GM19025 (cell line): ENCODE measurements around the gene TMEM35A.
A peak's percentile ranks its signal among the peaks of the same experiment; 100 is the strongest.
"Not testable (repeated sequence)": the region's sequence is repeated elsewhere in the genome, so short reads cannot be mapped to it uniquely, and the experiment has no call there.

Source experiments
- ATAC-seq: cut with Tn5 transposase; IDR thresholded peaks from one replicate; pipeline ENCODE4 v1.9.1; 2021; ENCODE audit warnings: mild to moderate bottlenecking, low read depth, moderate library complexity; ENCODE audit not compliant: unreplicated experiment

Gene TMEM35A, protein sequence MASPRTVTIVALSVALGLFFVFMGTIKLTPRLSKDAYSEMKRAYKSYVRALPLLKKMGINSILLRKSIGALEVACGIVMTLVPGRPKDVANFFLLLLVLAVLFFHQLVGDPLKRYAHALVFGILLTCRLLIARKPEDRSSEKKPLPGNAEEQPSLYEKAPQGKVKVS

DNA sequence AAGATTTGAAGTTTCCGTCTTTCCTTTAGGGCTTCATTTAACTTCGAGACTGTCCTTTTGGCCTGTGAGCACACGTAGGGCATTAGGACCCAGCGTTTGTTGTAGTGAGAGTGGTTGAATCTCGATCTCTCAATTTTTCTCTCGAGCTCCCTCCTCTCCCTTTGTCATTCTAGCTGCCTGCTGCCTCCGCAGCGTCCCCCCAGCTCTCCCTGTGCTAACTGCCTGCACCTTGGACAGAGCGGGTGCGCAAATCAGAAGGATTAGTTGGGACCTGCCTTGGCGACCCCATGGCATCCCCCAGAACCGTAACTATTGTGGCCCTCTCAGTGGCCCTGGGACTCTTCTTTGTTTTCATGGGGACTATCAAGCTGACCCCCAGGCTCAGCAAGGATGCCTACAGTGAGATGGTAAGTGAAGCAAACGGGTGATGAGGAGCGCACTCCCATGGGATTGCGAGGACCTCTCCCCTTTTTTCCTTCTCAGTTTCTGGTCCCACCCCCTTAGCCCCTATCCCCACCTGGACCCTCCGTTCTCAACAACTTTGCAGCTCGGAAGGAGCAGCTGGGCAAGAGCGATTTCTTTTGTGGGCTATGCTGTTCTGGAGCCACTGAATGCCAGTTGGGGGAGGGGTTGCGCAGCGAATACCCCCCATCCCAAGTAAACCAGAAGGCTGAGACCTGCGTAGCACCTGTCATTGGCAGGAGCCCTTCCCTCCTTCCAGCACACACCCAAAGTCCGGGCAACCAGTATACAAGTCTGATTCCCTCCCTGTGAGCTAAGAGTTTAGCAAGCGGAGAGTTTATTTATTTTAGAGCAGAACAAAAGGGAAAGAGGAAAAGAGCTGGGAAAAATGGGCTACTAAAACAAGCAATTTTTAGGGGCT, at the start of gene TMEM35A:
Gene TMEM35A (plus strand): TSS at position 164 of the 883 bp plus-strand sequence. CDS start 124 bp downstream, at position 288.
- no peak for ATAC-seq

DNA sequence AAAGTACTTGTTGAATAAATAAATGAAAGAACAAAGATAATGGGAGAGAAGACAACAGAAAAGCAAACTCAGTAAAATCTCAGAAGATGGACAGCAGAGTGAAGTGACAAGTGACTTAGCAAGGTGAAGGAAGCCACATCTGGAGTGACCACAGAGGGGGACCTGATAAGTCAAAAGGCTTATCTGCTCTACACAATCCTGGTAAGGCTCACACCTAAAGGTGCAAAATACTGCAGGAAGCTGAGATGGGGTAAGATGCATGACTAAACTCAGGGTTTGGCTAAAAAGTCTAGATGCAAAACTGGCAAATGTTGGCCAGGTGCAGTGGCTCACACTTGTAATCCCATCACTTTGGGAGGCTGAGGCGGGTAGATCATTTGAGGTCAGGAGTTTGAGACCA, 49.0 kb upstream of the TMEM35A start:
- no peak for ATAC-seq

DNA sequence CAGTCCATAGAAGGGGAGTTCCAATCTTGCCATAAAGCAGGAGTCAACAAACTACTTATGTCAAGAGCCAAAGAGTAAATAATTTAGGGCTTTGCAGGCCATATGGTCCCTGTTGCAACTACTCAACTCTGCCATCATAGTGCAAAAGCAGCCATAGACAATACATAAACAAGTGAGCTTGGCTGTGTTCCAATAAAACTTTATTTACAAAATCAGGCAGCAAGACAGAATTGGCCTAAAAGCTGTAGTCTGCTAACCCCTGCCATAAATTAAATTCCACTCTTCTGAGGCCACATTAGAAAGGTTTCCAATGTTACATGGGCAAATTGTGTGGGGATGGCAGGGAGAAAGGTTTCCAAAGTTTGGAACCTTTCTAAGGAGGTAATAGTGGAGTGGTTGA, 41.4 kb upstream of the TMEM35A start:
- no peak for ATAC-seq

DNA sequence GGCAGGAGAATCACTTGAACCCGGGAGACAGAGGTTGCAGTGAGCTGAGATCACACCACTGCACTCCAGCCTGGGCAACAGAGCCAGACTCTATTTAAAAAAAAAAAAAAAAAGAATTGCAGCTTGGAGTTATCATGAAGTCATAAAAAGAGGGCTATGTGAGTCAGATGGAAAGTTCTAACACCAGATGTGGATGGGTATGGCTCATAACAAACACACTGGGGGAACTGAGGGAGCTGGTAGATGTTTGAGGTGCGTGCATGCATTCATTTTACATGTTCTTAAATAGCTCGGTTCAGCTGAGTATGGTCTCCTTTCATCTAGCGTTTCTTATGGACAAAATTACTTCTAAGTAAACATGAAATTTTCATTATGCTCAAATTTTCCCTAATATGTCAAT, 38.5 kb upstream of the TMEM35A start:
- ATAC-seq, result no peak

DNA sequence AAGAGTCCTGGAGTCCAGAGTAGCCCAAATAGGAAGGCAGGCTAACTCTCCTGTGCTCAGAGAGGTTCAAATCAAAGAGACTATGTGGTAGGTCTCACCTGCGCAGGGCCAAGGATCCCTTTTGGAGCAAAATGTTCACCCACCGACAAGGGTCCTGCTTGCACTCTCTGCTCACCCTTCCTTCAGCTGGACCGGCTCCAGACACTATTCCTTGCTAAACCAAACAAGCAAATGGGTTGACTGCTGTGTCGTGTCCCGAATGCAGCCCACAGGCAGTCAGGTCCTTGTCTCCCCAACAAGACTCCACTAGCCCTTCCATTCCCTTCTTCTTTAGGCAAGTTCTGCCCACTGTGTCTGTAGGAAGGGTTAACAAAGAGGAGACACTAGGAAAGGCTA, 27.5 kb upstream of the TMEM35A start:
- ATAC-seq, result no peak

DNA sequence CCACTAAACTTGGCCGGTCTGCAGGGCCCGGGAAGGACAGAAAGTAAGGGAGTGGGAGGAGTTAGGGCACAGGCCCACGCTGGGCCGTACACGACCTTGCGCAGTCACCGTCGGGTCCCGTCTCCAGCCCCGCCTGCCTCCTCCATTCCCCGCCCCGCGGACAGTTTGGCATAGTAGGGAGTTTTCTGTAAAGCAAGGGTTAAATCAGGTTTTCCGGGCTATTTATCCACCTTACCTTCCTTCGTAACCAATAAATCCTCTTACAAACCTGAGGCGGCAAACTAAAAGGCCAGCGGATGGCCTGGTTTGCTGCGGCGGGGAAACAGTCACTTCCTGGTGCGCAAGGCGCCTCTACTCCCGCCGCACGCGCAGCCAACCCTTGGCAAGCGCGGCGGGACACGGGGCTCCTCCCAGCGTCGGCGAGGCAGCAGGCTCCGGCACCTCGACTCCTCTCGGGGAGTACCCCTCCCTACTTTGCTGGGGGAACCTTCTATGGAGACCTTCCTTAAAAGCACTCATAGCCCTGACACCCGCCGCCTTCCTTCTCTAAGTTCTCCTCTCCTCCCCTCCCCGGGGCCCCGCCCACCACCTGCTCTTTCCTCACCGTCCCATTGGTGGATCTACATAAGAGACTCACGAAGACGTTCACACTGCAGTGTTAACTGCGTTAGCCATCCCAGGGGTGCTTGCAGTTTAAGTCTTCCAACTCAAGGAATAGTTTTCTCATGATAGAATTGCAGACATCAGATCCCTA, 27.0 kb upstream of the TMEM35A start, which contains the start of gene TRMT2B:
Gene TRMT2B (minus strand): TSS at position 563 of the 754 bp plus-strand sequence. CDS start 9,822 bp downstream, outside the sequence.
- ATAC-seq, result peak; percentile 90

DNA sequence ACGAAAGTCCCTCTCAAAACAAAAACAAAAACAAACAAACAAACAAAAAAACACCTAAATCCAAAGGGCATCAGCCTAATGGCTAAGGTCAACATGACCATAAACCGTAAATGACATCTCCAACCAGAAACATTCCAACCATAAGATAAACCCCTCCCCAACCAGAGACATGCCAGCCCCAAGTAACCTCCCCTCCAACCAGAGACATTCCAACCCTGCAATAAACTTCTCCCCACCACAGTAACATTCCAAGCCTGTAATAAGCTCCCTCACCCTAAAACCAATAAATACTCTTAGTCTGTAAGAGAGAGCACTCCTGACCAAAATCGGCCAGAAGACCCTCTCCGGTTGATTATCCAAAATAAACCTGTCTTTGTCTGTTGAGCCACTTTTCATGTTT, 22.1 kb upstream of the TMEM35A start:
- not testable (repeated sequence) for ATAC-seq

DNA sequence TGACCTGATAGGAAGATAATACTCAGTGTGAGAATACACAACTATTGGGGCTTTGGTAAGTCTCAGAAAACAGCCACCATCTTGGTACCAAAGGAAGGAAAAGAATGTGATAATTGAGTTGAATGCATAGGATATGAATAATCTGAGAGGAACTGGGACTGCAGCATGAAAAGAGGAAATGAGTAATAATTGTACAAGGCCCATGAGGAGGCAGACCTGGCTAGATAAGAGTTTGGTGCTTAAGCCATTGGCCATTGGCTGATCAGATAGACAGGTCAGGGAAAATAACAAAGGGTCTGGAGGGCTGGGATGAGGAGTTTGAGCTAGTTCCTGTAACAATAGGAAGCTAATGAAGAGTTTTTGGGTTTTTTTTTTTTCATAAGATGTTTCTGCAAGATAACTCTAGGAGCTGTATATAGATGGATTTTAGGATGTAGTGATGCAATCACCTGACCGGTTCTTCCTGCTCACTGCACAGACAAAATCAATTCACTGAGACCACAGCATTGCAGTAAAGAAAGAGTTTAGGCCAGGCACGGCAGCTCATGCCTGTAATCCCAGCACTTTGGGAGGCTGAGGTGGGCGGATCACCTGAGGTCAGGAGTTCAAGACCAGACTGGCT, 21.5 kb upstream of the TMEM35A start:
- ATAC-seq, result peak; percentile 75

DNA sequence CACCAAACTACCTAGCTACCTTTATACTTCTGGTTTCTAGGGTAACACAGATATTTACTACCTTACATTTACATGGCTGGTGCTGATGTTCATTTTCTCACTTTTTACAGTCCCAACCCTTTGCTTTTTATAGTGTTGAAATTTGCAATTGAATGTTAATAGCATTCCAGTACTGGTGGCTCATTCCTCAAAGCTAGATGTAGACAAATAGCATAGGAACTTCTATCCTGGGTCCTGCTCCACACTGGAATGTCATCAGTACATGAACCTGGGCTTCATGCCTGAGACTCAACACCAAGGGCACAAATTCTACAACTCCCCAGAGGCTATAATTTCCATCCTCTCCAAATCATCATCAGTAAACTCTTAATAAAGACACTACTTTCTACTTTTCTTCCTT, 16.5 kb upstream of the TMEM35A start:
- ATAC-seq, result no peak

DNA sequence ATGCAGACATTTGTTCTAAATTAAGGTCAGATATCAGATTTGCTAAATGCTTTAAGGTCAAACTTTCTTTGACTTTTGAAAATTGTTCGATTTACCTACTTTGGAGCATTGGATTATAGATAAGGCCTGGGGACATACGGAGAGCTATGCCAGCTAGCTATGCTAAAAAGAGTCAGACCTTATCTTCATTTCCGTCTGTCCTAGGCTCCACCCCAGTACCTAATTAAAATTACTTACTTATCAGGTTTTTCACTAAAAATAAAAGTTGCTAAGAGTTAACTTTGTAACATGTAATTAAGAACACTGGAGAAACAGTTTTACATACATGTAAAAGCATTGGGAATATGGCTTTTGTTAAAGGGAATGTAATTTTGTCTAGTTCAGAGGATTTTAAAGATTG, 7.1 kb upstream of the TMEM35A start:
- ATAC-seq, result no peak

DNA sequence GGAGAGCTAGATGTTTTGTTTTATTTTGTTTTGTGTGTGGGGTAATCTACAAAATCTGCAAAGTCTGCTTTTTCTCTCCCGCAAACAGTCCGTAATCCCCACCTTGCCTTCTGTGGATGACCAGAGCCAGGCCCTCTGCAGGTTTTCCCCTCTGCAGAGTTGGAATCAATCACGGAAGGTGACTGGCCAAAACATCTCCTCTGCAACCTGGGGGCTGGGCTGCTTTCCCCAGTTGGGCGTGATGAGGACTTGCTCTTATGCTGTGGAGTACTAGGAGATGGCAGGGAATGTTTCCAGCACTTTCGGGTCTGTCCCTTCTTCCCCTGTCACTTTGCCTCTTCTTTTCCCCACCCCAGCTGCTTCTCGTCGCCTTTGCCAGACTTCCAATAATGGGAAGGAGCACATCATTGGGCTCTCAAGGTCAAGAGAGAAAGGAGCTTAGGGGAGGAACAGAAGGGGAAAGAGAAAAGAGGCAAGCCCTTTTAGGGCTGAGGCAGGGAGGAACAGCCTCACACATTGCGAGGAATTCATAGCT, 1.1 kb downstream of the TMEM35A start:
- no peak for ATAC-seq

DNA sequence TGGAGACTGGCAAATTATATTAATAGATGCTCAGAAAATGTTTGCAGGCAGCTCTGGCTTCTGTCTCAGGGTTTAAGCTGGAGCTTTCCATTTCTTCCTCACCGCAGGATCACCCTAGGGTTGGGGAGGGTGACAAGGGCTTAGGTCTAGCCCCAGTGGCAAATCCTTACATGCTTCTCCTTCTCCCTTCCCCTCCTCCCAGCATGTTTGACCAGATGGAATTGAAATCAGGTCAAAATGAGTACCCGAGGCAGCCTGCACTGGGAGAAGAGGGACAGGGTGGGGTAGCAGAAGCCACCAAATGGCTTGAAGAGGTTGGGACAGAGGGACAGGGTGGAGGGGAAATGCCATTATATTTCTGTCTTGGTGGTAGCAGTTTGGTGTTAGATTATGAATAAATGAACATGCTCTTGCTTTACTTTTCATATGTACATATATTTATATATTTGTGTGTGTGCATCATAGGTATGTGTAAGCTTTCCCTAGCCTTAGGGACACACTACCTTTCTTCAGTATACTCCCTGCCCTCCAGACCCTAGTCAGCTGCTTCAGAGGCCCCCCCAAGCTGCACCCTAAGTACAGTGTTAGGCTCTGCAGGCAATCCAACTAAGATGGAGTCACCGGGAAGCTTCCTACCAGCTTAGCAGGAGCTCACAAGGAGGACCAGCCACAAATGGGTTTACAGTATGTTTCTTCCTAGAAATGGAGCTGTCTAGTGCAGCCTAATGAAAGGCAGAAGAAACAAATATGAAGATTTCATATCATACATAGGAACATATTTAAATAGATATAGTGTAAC, 1.8 kb downstream of the TMEM35A start:
- ATAC-seq, result no peak

DNA sequence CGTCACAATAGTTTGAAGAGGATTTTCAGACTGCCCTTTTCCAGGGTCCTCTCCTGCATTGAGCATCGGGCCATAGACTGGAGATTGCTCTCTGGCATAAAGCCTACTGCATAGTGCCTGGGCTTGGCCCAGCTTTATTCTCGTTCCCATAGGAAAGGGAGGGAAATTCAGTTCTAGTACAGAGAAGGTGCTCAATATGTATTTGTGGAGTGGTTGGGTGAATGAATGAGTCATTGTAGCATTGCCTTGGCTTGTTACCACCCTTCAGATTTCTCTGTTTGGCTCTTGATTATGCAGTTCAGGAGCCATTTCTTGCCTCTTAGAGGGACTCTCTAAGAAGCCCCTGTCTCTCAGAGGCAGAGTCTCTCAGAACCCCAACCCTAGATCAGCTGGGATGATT, 2.6 kb downstream of the TMEM35A start:
- no peak for ATAC-seq

DNA sequence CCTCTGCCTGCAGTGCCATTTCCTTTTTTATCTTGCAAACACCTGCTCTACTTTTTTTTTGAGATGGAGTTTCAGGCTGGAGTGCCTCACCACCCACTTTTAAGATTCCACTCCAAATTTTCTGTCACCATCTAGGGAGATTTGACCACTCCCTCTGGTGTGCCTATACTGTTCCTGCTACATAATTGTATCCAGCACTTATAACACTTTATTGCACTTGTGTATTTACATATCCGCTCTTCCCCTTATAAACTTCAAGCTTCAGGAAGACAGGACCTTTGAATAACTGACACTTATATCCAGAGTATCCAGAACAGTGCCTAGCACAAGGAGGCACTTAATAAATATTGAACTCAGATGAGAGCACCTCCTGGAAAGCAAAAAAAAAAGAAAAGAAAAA, 13.1 kb downstream of the TMEM35A start:
- no peak for ATAC-seq

DNA sequence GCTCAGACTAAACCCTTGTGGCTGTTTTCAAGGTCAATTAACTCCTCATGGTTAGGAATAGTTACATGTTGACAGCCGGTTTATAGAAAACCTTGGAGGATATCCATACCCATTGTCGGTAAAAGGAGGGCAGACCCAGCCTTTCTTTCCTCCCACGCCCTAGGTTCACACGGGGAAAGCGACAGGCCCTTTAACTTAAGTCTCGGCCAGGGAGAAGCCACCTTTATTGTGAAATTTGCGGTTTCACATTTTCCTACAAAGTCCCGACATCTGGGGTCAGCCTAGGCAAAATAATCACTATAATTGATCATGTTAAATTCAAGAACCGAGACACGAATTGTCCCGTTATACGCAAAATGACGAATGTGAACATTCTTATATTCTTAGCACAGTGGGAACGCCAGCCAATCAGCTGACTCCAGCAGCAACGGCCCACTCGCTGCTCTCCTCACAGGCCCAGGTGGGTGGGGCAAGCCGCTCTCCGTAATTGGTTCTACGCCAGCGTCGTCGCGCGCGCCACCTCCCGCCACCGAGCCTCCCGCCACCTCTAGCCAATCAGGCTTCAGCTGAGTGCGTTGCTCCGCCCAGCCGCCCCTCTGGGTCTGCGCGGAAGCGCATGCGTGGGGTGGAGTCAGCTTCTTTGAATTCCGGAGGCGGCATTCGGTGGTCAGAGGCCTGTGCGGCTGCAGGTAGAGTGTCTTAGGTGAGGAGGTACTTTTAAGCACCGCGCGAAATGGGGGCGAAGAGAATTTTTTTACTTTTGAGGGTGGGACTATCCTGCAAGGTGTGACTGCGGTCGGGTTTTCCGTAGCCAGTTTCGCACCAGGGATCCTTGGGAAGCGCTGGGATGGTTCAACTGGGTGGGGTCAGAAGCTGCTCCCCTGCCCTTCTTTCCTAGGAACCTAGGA, 19.1 kb downstream of the TMEM35A start, which contains the start of gene CENPI:
Gene CENPI (plus strand): TSS at position 659 of the 908 bp plus-strand sequence. CDS start 2,867 bp downstream, outside the sequence.
- peak; percentile 100 for ATAC-seq

DNA sequence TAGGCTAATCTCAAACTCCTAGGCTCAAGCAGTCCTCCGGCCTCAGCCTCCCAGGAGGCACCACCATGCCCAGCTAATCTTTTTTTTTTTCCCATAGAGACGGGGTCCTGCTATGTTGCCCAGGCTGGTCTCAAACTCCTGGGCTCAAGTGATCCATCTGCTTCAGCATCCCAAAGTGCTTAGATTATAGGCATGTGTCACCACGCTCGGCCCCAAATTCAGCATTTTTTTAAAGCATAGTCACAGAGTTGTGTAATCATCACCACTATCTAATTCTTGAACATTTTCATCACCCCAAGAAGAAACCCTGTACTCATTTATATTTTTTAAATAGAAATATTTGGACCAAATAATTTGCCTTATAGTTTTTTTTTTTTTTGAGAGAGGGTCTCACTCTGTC, 29.6 kb downstream of the TMEM35A start:
- no peak for ATAC-seq

DNA sequence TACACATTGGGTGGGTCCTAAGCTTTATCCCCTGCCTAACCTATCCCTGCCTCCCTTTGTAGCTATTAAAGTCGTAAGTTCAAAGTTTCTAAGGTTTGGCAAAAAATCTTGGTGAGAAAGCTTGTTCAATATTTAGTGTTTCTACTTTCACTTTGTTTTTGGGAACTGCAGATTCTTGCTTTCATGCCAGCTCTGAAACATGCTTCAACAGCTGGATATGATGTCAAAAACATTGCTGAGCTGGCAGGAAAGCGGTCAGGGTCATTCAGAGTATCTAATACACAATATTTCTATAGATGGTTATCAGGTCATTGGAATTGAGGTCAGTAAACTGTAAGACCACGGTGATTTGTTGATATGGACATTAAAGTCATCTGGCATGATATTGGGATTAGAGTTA, 39.0 kb downstream of the TMEM35A start:
- no peak for ATAC-seq

DNA sequence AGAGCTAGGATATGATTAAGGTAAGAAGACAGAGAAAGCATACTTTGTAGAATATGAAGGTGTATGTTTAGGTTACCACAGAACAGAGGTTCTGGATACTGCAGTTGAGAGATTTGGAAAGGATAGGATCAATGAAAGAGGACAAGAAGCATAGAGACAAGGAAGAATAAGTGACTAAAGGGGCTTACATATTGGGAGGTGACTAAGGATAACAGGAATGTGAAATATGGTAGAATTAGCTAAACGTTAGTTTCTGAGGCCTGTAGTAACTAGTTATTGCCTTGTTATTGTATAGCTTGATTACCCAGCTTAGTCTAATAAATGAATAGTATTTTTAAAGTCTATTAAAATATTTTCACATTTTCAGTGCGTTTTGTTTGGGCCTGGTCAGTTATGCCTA, 57.6 kb downstream of the TMEM35A start:
- no peak for ATAC-seq
